ENCODE measurements around the gene YPEL5.
"Not testable (repeated sequence)": the region's sequence is repeated elsewhere in the genome, so short reads cannot be mapped to it uniquely, and the experiment has no call there.

Gene YPEL5

GRCh38 chr2:30146337-30147195, at the start of gene YPEL5:
YPEL5 (plus strand) TSS chr2:30147007; CDS start chr2:30156652, 9,645 bp downstream.
- peak; percentile 99 for DNase-seq (ENCODE audit: low read depth)

- DNase-seq (ENCODE audit: low read depth), result no peak
Measured at GRCh38 chr2:30098266-30099005, 48.4 kb upstream of the YPEL5 start.

GRCh38 chr2:30099366-30099765, 47.4 kb upstream of the YPEL5 start:
- not testable (repeated sequence) for DNase-seq (ENCODE audit: low read depth)

GRCh38 chr2:30100691-30101090, 46.1 kb upstream of the YPEL5 start:
- not testable (repeated sequence) for DNase-seq (ENCODE audit: low read depth)

GRCh38 chr2:30104307-30104706, 42.5 kb upstream of the YPEL5 start:
- no peak for DNase-seq (ENCODE audit: low read depth)

GRCh38 chr2:30105556-30105955, 41.3 kb upstream of the YPEL5 start:
- no peak for DNase-seq (ENCODE audit: low read depth)

- peak; percentile 64 for DNase-seq (ENCODE audit: low read depth)
Measured at GRCh38 chr2:30106543-30106942, 40.3 kb upstream of the YPEL5 start.

GRCh38 chr2:30108192-30108591, 38.6 kb upstream of the YPEL5 start:
- no peak for DNase-seq (ENCODE audit: low read depth)

GRCh38 chr2:30108851-30109250, 38.0 kb upstream of the YPEL5 start:
- no peak for DNase-seq (ENCODE audit: low read depth)

- DNase-seq (ENCODE audit: low read depth), result no peak
Measured at GRCh38 chr2:30109856-30110255, 37.0 kb upstream of the YPEL5 start.

GRCh38 chr2:30110773-30111172, 36.0 kb upstream of the YPEL5 start:
- peak; percentile 55 for DNase-seq (ENCODE audit: low read depth)

GRCh38 chr2:30111186-30111585, 35.6 kb upstream of the YPEL5 start:
- DNase-seq (ENCODE audit: low read depth), result not testable (repeated sequence)

- DNase-seq (ENCODE audit: low read depth), result no peak
Measured at GRCh38 chr2:30112561-30112960, 34.2 kb upstream of the YPEL5 start.

GRCh38 chr2:30113617-30114293, 33.1 kb upstream of the YPEL5 start:
- peak; percentile 93 for DNase-seq (ENCODE audit: low read depth)

GRCh38 chr2:30115141-30115980, 31.4 kb upstream of the YPEL5 start:
- DNase-seq (ENCODE audit: low read depth), result peak; percentile 76

GRCh38 chr2:30115981-30116285, 30.9 kb upstream of the YPEL5 start:
- no peak for DNase-seq (ENCODE audit: low read depth)

GRCh38 chr2:30122362-30122761, 24.4 kb upstream of the YPEL5 start:
- DNase-seq (ENCODE audit: low read depth), result no peak

GRCh38 chr2:30127016-30127893, 19.6 kb upstream of the YPEL5 start:
- DNase-seq (ENCODE audit: low read depth), result peak; percentile 35

- no peak for DNase-seq (ENCODE audit: low read depth)
Measured at GRCh38 chr2:30134582-30134981, 12.2 kb upstream of the YPEL5 start.

GRCh38 chr2:30135541-30135940, 11.3 kb upstream of the YPEL5 start:
- no peak for DNase-seq (ENCODE audit: low read depth)

Measured in iris pigment epithelial cell (primary cell).